HepG2 (cell line): ENCODE results near the gene ZFP28. TPM values are rescaled to one million over a fixed set of nuclear protein-coding genes. Genes with fewer than 3 reads are reported as not detected.
A peak's percentile ranks its signal among the peaks of the same experiment; 100 is the strongest.

Experiments
- AKNA ChIP-seq: sonication (generic); formaldehyde crosslinking; IDR thresholded peaks from 2 replicates; pipeline ENCODE4 v1.4.0; 2020; ENCODE audit warnings: missing genetic modification reagents, borderline replicate concordance
- ZHX1 ChIP-seq: sonication (generic); formaldehyde crosslinking; IDR thresholded peaks from 2 replicates; pipeline ENCODE4 v1.8.1; 2022; ENCODE audit warnings: low read depth, mild to moderate bottlenecking, missing genetic modification reagents
- ZNF232 ChIP-seq: sonication (generic); formaldehyde crosslinking; IDR thresholded peaks from 2 replicates; pipeline ENCODE4 v1.4.0; 2020; ENCODE audit warnings: missing genetic modification reagents, borderline replicate concordance
- ZNF543 ChIP-seq: sonication (generic); formaldehyde crosslinking; IDR thresholded peaks from 2 replicates; pipeline ENCODE4 v1.4.0; 2020; ENCODE audit warnings: mild to moderate bottlenecking, missing genetic modification reagents
- ZNF589 ChIP-seq: sonication (generic); formaldehyde crosslinking; conservative IDR thresholded peaks from 2 replicates; pipeline ENCODE4 v1.8.0; 2022; ENCODE audit warnings: mild to moderate bottlenecking, moderate library complexity, missing genetic modification reagents
- ZNF788 ChIP-seq: sonication (generic); formaldehyde crosslinking; IDR thresholded peaks from 2 replicates; pipeline ENCODE4 v1.5.0; 2020; ENCODE audit warnings: mild to moderate bottlenecking, missing genetic modification reagents, borderline replicate concordance
- polyA plus RNA-seq, 8 experiments: library from polyadenylated mRNA; depleted of rRNA in 3 of 8; stranded (reverse) in 7 of 8; unstranded in 1 of 8; fragments of >200 nt; fragmentation: Illumina TruSeq in 4 of 8; extraction: Trizol in 4 of 8; gene quantifications; 2 replicates each; pipeline versions ENCODE4 v1.2.1 to v1.2.3, GENCODE V29; 2011 to 2016; ENCODE audit warnings: low read depth in 4 of 8, missing spikeins in 1 of 8, mixed read lengths in 1 of 8; ENCODE audit not compliant: insufficient read depth in 1 of 8
- total RNA-seq, 5 experiments: library from RNA; depleted of rRNA; stranded (reverse); fragments of >200 nt; fragmentation: Illumina TruSeq; extraction: Trizol; gene quantifications; 2 replicates each; pipeline ENCODE4 v1.2.3, GENCODE V29; 2016; ENCODE audit warnings: low read depth in 1 of 5
- TF ChIP-seq, protein P1 (sequence below): sonication (generic); formaldehyde crosslinking; IDR thresholded peaks from 2 replicates; pipeline ENCODE4 v1.9.0; 2021; ENCODE audit warnings: mild to moderate bottlenecking, missing genetic modification reagents
- TF ChIP-seq, protein P2 (sequence below): sonication (generic); formaldehyde crosslinking; IDR thresholded peaks from 2 replicates; pipeline ENCODE4 v1.5.0; 2020; ENCODE audit warnings: mild to moderate bottlenecking, missing genetic modification reagents, borderline replicate concordance

The ZFP28 gene
- total and polyA plus RNA-seq, 2 of the 13 experiments (the other 11 are each of a cell fraction or from before 2014, with no cell fraction given): not detected

DNA sequence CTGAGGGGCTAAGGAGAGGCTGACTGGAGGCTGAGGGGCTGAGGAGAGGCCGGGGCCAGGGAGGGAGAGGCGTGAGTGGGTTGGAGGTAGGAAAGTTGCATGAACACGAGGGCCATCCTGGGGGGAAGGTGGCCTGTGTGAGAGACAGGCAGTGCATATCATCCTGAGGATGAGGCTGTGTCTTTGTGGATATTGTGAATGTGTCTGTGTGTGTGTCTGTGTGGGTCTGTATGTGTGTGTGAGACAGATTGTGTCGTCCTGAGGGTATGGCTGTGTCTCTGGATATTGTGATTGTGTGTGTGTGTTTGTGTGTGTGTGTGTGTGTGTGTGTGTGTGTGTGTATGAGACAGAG lies 56.8 kb downstream of the ZFP28 start (continued):
- TF ChIP-seq, protein P1, sequence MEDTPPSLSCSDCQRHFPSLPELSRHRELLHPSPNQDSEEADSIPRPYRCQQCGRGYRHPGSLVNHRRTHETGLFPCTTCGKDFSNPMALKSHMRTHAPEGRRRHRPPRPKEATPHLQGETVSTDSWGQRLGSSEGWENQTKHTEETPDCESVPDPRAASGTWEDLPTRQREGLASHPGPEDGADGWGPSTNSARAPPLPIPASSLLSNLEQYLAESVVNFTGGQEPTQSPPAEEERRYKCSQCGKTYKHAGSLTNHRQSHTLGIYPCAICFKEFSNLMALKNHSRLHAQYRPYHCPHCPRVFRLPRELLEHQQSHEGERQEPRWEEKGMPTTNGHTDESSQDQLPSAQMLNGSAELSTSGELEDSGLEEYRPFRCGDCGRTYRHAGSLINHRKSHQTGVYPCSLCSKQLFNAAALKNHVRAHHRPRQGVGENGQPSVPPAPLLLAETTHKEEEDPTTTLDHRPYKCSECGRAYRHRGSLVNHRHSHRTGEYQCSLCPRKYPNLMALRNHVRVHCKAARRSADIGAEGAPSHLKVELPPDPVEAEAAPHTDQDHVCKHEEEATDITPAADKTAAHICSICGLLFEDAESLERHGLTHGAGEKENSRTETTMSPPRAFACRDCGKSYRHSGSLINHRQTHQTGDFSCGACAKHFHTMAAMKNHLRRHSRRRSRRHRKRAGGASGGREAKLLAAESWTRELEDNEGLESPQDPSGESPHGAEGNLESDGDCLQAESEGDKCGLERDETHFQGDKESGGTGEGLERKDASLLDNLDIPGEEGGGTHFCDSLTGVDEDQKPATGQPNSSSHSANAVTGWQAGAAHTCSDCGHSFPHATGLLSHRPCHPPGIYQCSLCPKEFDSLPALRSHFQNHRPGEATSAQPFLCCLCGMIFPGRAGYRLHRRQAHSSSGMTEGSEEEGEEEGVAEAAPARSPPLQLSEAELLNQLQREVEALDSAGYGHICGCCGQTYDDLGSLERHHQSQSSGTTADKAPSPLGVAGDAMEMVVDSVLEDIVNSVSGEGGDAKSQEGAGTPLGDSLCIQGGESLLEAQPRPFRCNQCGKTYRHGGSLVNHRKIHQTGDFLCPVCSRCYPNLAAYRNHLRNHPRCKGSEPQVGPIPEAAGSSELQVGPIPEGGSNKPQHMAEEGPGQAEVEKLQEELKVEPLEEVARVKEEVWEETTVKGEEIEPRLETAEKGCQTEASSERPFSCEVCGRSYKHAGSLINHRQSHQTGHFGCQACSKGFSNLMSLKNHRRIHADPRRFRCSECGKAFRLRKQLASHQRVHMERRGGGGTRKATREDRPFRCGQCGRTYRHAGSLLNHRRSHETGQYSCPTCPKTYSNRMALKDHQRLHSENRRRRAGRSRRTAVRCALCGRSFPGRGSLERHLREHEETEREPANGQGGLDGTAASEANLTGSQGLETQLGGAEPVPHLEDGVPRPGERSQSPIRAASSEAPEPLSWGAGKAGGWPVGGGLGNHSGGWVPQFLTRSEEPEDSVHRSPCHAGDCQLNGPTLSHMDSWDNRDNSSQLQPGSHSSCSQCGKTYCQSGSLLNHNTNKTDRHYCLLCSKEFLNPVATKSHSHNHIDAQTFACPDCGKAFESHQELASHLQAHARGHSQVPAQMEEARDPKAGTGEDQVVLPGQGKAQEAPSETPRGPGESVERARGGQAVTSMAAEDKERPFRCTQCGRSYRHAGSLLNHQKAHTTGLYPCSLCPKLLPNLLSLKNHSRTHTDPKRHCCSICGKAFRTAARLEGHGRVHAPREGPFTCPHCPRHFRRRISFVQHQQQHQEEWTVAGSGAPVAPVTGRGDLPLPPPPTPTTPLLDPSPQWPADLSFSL (CRISPR knock-in tag): peak; percentile 93
- no peak for TF ChIP-seq ZNF543 (CRISPR knock-in tag)
- 0 out of 2 replicates have a peak, but pooled peaks have one; percentile 43 for TF ChIP-seq ZNF232
- TF ChIP-seq ZHX1 (CRISPR knock-in tag): 0 out of 2 replicates have a peak, but pooled peaks have one; percentile 31
- no peak for TF ChIP-seq ZNF788 (CRISPR knock-in tag)
- TF ChIP-seq AKNA (CRISPR knock-in tag): no peak
- TF ChIP-seq, protein P2, sequence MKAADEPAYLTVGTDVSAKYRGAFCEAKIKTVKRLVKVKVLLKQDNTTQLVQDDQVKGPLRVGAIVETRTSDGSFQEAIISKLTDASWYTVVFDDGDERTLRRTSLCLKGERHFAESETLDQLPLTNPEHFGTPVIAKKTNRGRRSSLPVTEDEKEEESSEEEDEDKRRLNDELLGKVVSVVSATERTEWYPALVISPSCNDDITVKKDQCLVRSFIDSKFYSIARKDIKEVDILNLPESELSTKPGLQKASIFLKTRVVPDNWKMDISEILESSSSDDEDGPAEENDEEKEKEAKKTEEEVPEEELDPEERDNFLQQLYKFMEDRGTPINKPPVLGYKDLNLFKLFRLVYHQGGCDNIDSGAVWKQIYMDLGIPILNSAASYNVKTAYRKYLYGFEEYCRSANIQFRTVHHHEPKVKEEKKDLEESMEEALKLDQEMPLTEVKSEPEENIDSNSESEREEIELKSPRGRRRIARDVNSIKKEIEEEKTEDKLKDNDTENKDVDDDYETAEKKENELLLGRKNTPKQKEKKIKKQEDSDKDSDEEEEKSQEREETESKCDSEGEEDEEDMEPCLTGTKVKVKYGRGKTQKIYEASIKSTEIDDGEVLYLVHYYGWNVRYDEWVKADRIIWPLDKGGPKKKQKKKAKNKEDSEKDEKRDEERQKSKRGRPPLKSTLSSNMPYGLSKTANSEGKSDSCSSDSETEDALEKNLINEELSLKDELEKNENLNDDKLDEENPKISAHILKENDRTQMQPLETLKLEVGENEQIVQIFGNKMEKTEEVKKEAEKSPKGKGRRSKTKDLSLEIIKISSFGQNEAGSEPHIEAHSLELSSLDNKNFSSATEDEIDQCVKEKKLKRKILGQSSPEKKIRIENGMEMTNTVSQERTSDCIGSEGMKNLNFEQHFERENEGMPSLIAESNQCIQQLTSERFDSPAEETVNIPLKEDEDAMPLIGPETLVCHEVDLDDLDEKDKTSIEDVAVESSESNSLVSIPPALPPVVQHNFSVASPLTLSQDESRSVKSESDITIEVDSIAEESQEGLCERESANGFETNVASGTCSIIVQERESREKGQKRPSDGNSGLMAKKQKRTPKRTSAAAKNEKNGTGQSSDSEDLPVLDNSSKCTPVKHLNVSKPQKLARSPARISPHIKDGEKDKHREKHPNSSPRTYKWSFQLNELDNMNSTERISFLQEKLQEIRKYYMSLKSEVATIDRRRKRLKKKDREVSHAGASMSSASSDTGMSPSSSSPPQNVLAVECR (CRISPR knock-in tag): peak; percentile 59
- peak; percentile 32; the same call in 1 of the 2 replicates for TF ChIP-seq ZNF589 (CRISPR knock-in tag)
